Fibroblast of skin of back (primary cell): ENCODE data around the gene EGLN2. TPM values are rescaled to one million over a fixed set of nuclear protein-coding genes. Genes with fewer than 3 reads are reported as not detected.
"Not testable (repeated sequence)": the region's sequence is repeated elsewhere in the genome, so short reads cannot be mapped to it uniquely, and the experiment has no call there.

ENCODE experiments used
- DNase-seq: peaks from one replicate; pipeline ENCODE4 v3.0.0-alpha.2; 2013
- polyA plus RNA-seq, 2 experiments: library from polyadenylated mRNA; unstranded; fragments of 120-200 nt; gene quantifications; one replicate each; pipeline ENCODE4 v1.2.1, GENCODE V29; 2013; ENCODE audit not compliant: insufficient read length in 2 of 2

The EGLN2 gene
- polyA plus RNA-seq (2013, experiment 1 of 2; ENCODE audit: insufficient read length): 87.3 TPM
- polyA plus RNA-seq (2013, experiment 2 of 2; ENCODE audit: insufficient read length): 53.8 TPM

- DNase-seq: peak; percentile 100
These were observed at the start of gene EGLN2 for GRCh38 chr19:40798683-40799557. TSS of gene EGLN2 (plus strand) at chr19:40799191. CDS start at chr19:40800573, 1,382 bp downstream.

GRCh38 chr19:40750058-40750873 lies 48.7 kb upstream of the EGLN2 start, which contains the start of gene ACTMAP:
TSS of gene ACTMAP (minus strand) at chr19:40750477. CDS start at chr19:40749803, 674 bp downstream.
- DNase-seq: peak; percentile 100

GRCh38 chr19:40750874-40751537 lies 48.0 kb upstream of the EGLN2 start, which contains the start of gene SNRPA:
TSS of gene SNRPA (plus strand) at chr19:40751203. CDS start at chr19:40751409, 206 bp downstream.
- peak; percentile 98 for DNase-seq

GRCh38 chr19:40752257-40752781 lies 46.7 kb upstream of the EGLN2 start:
- no peak for DNase-seq

GRCh38 chr19:40754611-40755247 lies 44.3 kb upstream of the EGLN2 start:
- DNase-seq: no peak

GRCh38 chr19:40755248-40755624 lies 43.8 kb upstream of the EGLN2 start:
- DNase-seq: no peak

GRCh38 chr19:40755791-40756190 lies 43.2 kb upstream of the EGLN2 start:
- DNase-seq: no peak

- no peak for DNase-seq
These were observed 42.4 kb upstream of the EGLN2 start for GRCh38 chr19:40756502-40757110.

- DNase-seq: no peak
These were observed 40.5 kb upstream of the EGLN2 start for GRCh38 chr19:40758491-40758890.

GRCh38 chr19:40759352-40759751 lies 39.6 kb upstream of the EGLN2 start:
- DNase-seq: no peak

GRCh38 chr19:40762754-40763470 lies 36.1 kb upstream of the EGLN2 start:
- no peak for DNase-seq

- DNase-seq: no peak
These were observed 35.5 kb upstream of the EGLN2 start for GRCh38 chr19:40763526-40763925.

GRCh38 chr19:40763963-40764362 lies 35.0 kb upstream of the EGLN2 start:
- DNase-seq: no peak

- not testable (repeated sequence) for DNase-seq
These were observed 32.6 kb upstream of the EGLN2 start for GRCh38 chr19:40766385-40766784.

- DNase-seq: no peak
These were observed 30.1 kb upstream of the EGLN2 start for GRCh38 chr19:40768869-40769268.

- DNase-seq: peak; percentile 13
These were observed 27.7 kb upstream of the EGLN2 start for GRCh38 chr19:40771101-40771862.

GRCh38 chr19:40774916-40775631 lies 23.9 kb upstream of the EGLN2 start, which contains the start of gene MIA:
TSS of gene MIA (plus strand) at chr19:40775521. CDS start at chr19:40775543, 22 bp downstream.
- no peak for DNase-seq

GRCh38 chr19:40775632-40776022 lies 23.4 kb upstream of the EGLN2 start:
- DNase-seq: no peak

GRCh38 chr19:40776364-40776763 lies 22.6 kb upstream of the EGLN2 start:
- no peak for DNase-seq
